Endothelial cell of umbilical vein (primary cell): ENCODE measurements around the gene UBL7. TPM values are rescaled to one million over a fixed set of nuclear protein-coding genes. Genes with fewer than 3 reads are reported as not detected.

ENCODE experiments used
- BruUV-seq: library from RNA; stranded (reverse); fragments of 400-500 nt; replicated peaks from 2 replicates; lab custom pipeline; 2021; lab: Mats Ljungman, UMichigan
- CTCF ChIA-PET: fragments of 300-600, 350-600 bp; sonication (Branson Sonifier 250); formaldehyde crosslinking; loops from one replicate; lab custom pipeline; 2021; ENCODE audit warnings: antibody characterized with exemption, inconsistent platforms; lab: Charles Lee
- POLR2A ChIA-PET: fragments of 300-600, 350-600 bp; sonication (Branson Sonifier 250); formaldehyde crosslinking; loops from one replicate; lab custom pipeline; 2021; ENCODE audit warnings: antibody characterized with exemption, inconsistent platforms; lab: Charles Lee
- DNase-seq: peaks from one replicate; pipeline ENCODE4 v3.0.0-alpha.2; 2011; ENCODE audit warnings: low read depth, low spot score
- FAIRE-seq: peaks from 2 replicates; lab custom pipeline; 2011; peaks lifted over from hg19 to GRCh38; lab: Jason Lieb, UNC
- H2AFZ ChIP-seq: 2 replicates; pipeline ENCODE4 v1.6.0; 2012; ENCODE audit warnings: low read depth, low read length, control low read depth, inconsistent platforms
- H3K27ac ChIP-seq: 2 replicates; pipeline ENCODE4 v1.5.1; 2011; ENCODE audit warnings: low read depth, mild to moderate bottlenecking, control low read depth, low read length, moderate library complexity; ENCODE audit not compliant: insufficient read depth
- H3K27me3 ChIP-seq, 2 experiments: 2 replicates each; pipeline versions ENCODE4 v1.6.0 to v1.6.1; 2011; ENCODE audit warnings: low read length in 2 of 2, mixed read lengths in 1 of 2; ENCODE audit not compliant: control insufficient read depth in 2 of 2, insufficient read depth in 2 of 2
- H3K36me3 ChIP-seq, 2 experiments: 2 replicates in 1 of 2; 3 replicates in 1 of 2; pipeline ENCODE4 v1.5.1; 2011; ENCODE audit warnings: low read length in 2 of 2, mild to moderate bottlenecking in 1 of 2, moderate library complexity in 1 of 2; ENCODE audit not compliant: control insufficient read depth in 2 of 2, insufficient read depth in 2 of 2; ENCODE audit errors: extremely low read depth in 1 of 2
- H3K4me1 ChIP-seq: 3 replicates; pipeline ENCODE4 v1.5.1; 2011; ENCODE audit warnings: mild to moderate bottlenecking, low read length; ENCODE audit not compliant: control insufficient read depth, insufficient read depth; ENCODE audit errors: extremely low read depth
- H3K4me2 ChIP-seq: 2 replicates; pipeline ENCODE4 v1.6.1; 2011; ENCODE audit warnings: low read length, control low read depth, mixed read lengths; ENCODE audit not compliant: insufficient read depth
- H3K4me3 ChIP-seq, 3 experiments: fragments of 200-600 bp in 1 of 3; sonication (generic), shearing (Covaris generic) in 1 of 3; replicated peaks in 1 of 3; 2 replicates each; pipeline ENCODE4 v1.5.1; 2011 to 2016; ENCODE audit warnings: control low read depth in 3 of 3, low read length in 3 of 3, mild to moderate bottlenecking in 2 of 3, inconsistent platforms in 1 of 3, low read depth in 1 of 3, moderate library complexity in 1 of 3; ENCODE audit not compliant: insufficient read depth in 1 of 3
- H3K79me2 ChIP-seq: 2 replicates; pipeline ENCODE4 v1.6.0; 2012; ENCODE audit warnings: low read length, inconsistent platforms; ENCODE audit not compliant: control insufficient read depth, insufficient read depth
- H3K9ac ChIP-seq: replicated peaks from 2 replicates; pipeline ENCODE3; 2011; ENCODE audit warnings: low read length, control low read depth; ENCODE audit not compliant: insufficient read depth; ENCODE audit errors: extremely low read depth
- H3K9me1 ChIP-seq: replicated peaks from 3 replicates; pipeline ENCODE4 v1.6.0; 2011; ENCODE audit warnings: mild to moderate bottlenecking, low read length; ENCODE audit not compliant: control insufficient read depth, insufficient read depth; ENCODE audit errors: extremely low read depth
- H3K9me3 ChIP-seq: replicated peaks from 2 replicates; pipeline ENCODE4 v1.5.1; 2012; ENCODE audit warnings: low read length, inconsistent platforms; ENCODE audit not compliant: control insufficient read depth, insufficient read depth
- H4K20me1 ChIP-seq: replicated peaks from 2 replicates; pipeline ENCODE3; 2011; ENCODE audit warnings: mild to moderate bottlenecking, low read length; ENCODE audit not compliant: control insufficient read depth, insufficient read depth; ENCODE audit errors: extremely low read depth
- CTCF ChIP-seq, 2 donors: IDR thresholded peaks; 1 replicate in 1 of 2; 2 replicates in 1 of 2; pipeline ENCODE4 v1.5.1; 2011; ENCODE audit warnings: low read length in 2 of 2, mild to moderate bottlenecking in 2 of 2, moderate library complexity in 2 of 2, control low read depth in 1 of 2, inconsistent platforms in 1 of 2, low read depth in 1 of 2; ENCODE audit not compliant: insufficient read depth in 1 of 2; ENCODE audit errors: extremely low read depth in 1 of 2
- EZH2 ChIP-seq: IDR thresholded peaks from 2 replicates; pipeline ENCODE4 v1.6.1; 2012; ENCODE audit warnings: borderline replicate concordance, low read depth, mild to moderate bottlenecking, moderate library complexity, low read length, inconsistent platforms; ENCODE audit not compliant: severe bottlenecking
- FOS ChIP-seq: IDR thresholded peaks from 2 replicates; pipeline ENCODE4 v1.6.1; 2011; ENCODE audit warnings: mild to moderate bottlenecking, low read length, moderate library complexity, borderline replicate concordance; ENCODE audit not compliant: insufficient read depth
- GATA2 ChIP-seq: IDR thresholded peaks from 2 replicates; pipeline ENCODE4 v1.7.0; 2011; ENCODE audit warnings: low read depth, mild to moderate bottlenecking, moderate library complexity, mixed read lengths, low read length; ENCODE audit not compliant: insufficient read length, insufficient read depth
- JUN ChIP-seq: IDR thresholded peaks from 2 replicates; pipeline ENCODE4 v1.6.1; 2011; ENCODE audit warnings: borderline replicate concordance, low read depth; ENCODE audit not compliant: insufficient read length, insufficient read depth
- MAX ChIP-seq: IDR thresholded peaks from 2 replicates; pipeline ENCODE4 v1.6.1; 2011; ENCODE audit not compliant: insufficient read depth, insufficient read length
- MYC ChIP-seq: IDR thresholded peaks from one replicate; pipeline ENCODE4 v1.6.1; 2011; ENCODE audit warnings: mild to moderate bottlenecking, low read depth, low read length
- POLR2A ChIP-seq: IDR thresholded peaks from 2 replicates; pipeline ENCODE4 v1.6.1; 2012; ENCODE audit warnings: low read depth, mild to moderate bottlenecking, control low read depth, low read length
- POLR2AphosphoS5 ChIP-seq: IDR thresholded peaks from 2 replicates; pipeline ENCODE4 v1.6.1; 2012; ENCODE audit warnings: low read depth, mild to moderate bottlenecking, control low read depth, low read length, moderate library complexity; ENCODE audit not compliant: insufficient read depth
- dilution Hi-C: fragments of 300-500 bp; cut with MboI; formaldehyde crosslinking; loops from one replicate; pipeline ENCODE4 v1.15.0; 2019; ENCODE audit warnings: low sequenced_read_pairs; ENCODE audit not compliant: extremely low pct_ligation_motif_present
- intact Hi-C: fragments of 100-400 bp; cut with micrococcal nuclease; formaldehyde crosslinking; loops from one replicate; pipeline ENCODE4 v1.10.0; 2022
- polyA plus RNA-seq, 4 experiments: library from polyadenylated mRNA; depleted of rRNA in 3 of 4; stranded (reverse) in 3 of 4; unstranded in 1 of 4; fragments of >200 nt; gene quantifications; 2 replicates each; pipeline versions ENCODE4 v1.2.1 to v1.2.3, GENCODE V29; 2011 to 2012; ENCODE audit warnings: missing spikeins in 1 of 4
- total RNA-seq: library from RNA; stranded (reverse); gene quantifications from 2 replicates; pipeline ENCODE4 v1.2.3, GENCODE V29; 2021

The UBL7 gene
- total and polyA plus RNA-seq, 2 donors (not counting 3 experiments of a cell fraction or from before 2014, with no cell fraction given): 32.8 to 90.4 TPM

GRCh38 chr15:74418575-74419338, 42.2 kb downstream of the UBL7 start:
- Histone ChIP-seq H3K4me2 (no peak overlapping the region), H4K20me1 (no peaks in the 10 kb centered on the region), H3K79me2 (no peaks in the 10 kb centered on the region), H3K27ac (no peak overlapping the region), H3K4me1 (no peaks in the 10 kb centered on the region), H3K4me3 (no peak overlapping the region), H3K9ac (no peak overlapping the region), H2AFZ (no peak overlapping the region), H3K36me3 (no peaks in the 10 kb centered on the region), H3K9me3 (no peaks in the 10 kb centered on the region), H3K27me3 (no peaks in the 10 kb centered on the region), H3K9me1 (no peaks in the 10 kb centered on the region)
- BruUV-seq: no TSS peak
- no peak for FAIRE-seq
- dilution Hi-C loops (no loop called here), intact Hi-C loops (no loop called here)
- CTCF ChIA-PET: interaction anchor here (1.1 kb wide), 1 partner anchor 9 kb away, joined by 3 read pairs; no protein-coding TSS in a partner anchor
- no peak for TF ChIP-seq EZH2
- no peak for DNase-seq
- POLR2A ChIA-PET: no interaction called here

GRCh38 chr15:74417670-74418069, 43.3 kb downstream of the UBL7 start:
- Histone ChIP-seq H3K4me3 (no peak overlapping the region), H3K9ac (no peak overlapping the region), H4K20me1 (no peaks in the 10 kb centered on the region), H3K27me3 (no peaks in the 10 kb centered on the region), H3K79me2 (no peaks in the 10 kb centered on the region), H3K27ac (no peak overlapping the region), H3K36me3 (no peaks in the 10 kb centered on the region), H3K9me3 (no peaks in the 10 kb centered on the region), H3K9me1 (no peaks in the 10 kb centered on the region), H2AFZ (no peak overlapping the region), H3K4me2 (no peak overlapping the region), H3K4me1 (no peaks in the 10 kb centered on the region)
- ChIA-PET POLR2A (no interaction called here), CTCF (no interaction called here)
- intact Hi-C loops: no loop called here
- dilution Hi-C loops: no loop called here
- TF ChIP-seq MYC: no peak
- TF ChIP-seq MAX: no peak
- no peak for TF ChIP-seq GATA2
- TF ChIP-seq FOS: no peak
- TF ChIP-seq POLR2AphosphoS5: no peak
- no peak for TF ChIP-seq EZH2
- TF ChIP-seq CTCF (IDR thresholded peaks at IDR 0.05; ENCODE audit: extremely low read depth in 1 of 2, insufficient read depth in 1 of 2, low read depth in 1 of 2, low read length in 2 of 2): no peak
- TF ChIP-seq JUN: no peak
- no peak for TF ChIP-seq POLR2A
- BruUV-seq: no TSS peak
- DNase-seq (no peak), FAIRE-seq (no peak)
